ENCODE data around the gene EMB. TPM values are rescaled to one million over a fixed set of nuclear protein-coding genes. Genes with fewer than 3 reads are reported as not detected.

Gene EMB
- total RNA-seq, 1 experiment from 2014 or later: 1.3 TPM

Other genes starting within 250 kb of the EMB start
- gene PARP8, start 225.3 kb upstream of the EMB start, total RNA-seq (2014; rRNA removed; shearing (Covaris generic)): 1.9 and 4.1 TPM in 2 replicates

Data from M059J (cell line).